Stimulated activated CD8-positive, alpha-beta memory T cell treated with anti-CD3 and anti-CD28 coated beads, Interleukin-15, amount 100 ng/mL, for 1 hour (primary cell): Measurements from ENCODE around the gene GRM4.

Experiments used
- DNase-seq: peaks from one replicate; pipeline ENCODE4 v3.0.0-alpha.2; 2020; ENCODE audit warnings: low read depth

GRM4 gene

GRCh38 chr6:33977606-33978411, 168.1 kb downstream of the GRM4 start:
- no peak for DNase-seq

DNA sequence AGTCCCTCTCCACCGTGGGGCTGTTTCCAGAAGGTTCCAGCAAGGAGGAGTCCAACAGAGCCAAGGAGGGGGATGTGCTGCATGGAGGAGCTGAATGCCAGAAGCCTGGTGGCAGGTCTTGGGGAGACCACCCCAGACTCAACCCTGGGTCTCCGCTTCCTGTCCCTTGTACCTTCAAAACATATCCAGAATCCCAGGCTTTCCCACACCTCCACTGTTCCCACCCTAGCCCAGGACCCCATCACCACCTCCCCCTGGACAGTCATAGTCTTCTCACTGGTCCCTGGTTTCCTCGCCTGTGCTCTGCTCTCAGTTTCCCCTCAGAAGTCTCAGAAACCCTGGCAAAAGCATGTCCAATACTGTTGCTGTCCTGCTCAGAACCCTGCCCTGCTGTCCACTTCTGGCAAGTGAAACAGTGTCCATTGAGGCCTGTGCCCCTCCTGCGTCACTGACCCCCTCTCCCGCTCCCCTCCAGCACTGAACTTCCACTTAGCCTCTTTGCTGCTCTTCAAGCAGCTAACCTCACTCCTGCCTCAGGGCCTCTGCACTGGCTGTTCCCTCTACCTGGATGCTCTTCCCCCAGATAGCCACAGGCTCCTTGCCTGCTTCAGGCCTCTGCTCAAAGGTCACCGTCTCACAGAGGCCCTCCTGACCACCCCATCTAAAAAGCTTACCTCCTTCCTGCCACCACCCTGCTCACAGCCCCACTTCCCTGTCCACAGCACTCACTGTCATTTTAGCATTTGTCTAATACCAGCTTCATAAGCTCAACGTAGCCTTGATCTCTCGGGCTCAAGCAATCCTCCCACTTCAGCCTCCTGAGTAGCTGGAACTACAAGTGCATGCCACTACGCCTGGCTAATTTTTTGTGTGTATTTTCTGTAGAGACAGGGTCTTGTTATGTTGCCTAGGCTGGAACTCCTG, 169.2 kb downstream of the GRM4 start:
- no peak for DNase-seq

DNA sequence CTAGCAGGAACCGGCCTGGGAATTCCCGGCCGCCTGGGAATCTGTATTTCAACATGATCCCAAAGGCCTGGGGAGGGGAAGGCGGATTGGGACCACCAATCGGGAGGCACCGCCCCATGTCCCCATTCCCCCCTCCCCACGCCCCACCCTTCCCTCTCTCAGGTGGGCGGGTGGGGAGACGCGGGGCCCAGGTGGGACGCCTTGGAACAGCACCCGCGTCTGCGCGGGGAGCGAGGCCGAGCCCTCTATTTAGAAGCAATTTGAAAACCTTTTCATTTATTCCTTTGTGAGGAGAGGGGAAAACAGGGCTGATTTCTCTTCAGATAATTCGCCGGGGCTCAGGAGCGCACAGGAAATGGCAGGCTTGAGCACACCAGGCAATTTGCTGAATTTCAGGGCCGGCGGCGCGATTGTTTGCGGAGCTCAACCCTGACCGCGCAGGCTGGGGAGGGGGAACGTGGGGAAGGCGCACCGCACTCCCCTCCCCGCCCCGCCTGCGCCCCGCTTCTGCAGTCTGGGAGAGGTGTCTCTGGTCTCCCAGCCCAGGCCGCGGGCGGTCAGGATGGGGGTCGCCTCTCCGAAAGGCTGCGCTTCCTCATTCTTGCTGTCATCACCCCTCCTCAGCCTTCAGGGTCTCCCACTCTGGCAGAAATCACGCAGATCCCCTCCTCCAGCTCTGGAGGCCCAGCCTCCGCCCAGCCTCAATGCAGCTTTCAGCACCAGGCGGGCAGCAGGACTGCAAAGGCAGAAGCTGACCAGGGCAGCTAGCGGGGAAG, 170.0 kb downstream of the GRM4 start:
- DNase-seq = no peak

DNA sequence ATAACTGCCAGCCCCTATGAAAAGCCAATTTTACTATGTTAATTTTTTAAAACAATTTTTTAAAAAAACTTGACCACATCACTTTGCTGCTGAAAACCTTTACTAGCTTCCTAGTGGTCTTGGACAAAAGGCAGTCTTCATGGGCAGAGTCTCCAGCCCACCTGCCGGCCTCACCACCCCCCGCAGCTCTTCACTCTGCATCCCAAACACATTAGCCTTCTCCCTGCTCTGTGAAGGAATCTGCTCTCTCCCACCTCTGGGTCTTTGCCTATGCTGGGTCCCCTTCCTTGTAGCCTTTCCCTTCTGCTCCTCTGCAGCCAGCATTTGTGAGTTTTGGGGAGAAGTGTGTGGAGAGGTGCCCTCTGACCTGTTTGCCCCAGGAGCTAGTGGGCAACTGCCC, 171.4 kb downstream of the GRM4 start:
- DNase-seq = no peak

DNA sequence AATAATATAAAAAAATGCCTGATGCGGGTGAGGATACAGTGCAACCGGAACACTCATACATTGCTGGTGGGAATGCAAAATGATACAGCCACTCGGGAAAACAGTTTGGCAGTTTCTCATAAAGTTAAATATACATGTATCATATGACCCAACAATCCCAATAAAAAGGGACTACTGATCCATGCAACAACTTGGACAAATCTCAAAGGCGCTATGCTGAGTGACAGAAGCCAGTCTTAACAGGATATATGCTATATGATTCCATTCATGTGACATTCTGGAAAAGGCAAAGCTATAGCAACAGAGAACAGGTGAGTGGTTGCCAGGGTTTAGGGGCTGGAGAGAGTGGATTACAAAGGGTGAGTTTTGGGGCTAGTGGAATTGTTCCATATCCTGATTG, 171.9 kb downstream of the GRM4 start:
- DNase-seq = no peak

DNA sequence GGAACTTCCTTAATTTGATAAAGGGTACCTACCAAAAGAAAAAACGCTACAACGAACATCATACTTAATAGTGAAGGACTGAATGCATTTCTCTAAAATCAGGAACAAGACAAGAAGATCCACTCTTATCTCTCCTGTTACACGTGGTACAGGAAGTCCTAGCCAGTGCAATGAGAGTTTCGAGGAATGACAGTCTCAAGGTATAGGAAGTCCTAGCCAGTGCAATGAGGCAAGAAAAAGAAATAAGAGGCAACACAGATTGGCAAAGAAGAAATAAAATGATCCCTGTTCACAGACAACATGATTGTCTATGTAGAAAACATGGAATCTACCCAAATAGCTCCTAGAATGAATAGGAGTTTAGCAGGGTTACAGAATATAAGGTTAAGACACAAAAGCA, 174.3 kb downstream of the GRM4 start:
- no peak for DNase-seq
